PC-3 (cell line): Measurements from ENCODE around the gene ATG16L1. TPM values are rescaled to one million over a fixed set of nuclear protein-coding genes. Genes with fewer than 3 reads are reported as not detected.
A peak's percentile ranks its signal among the peaks of the same experiment; 100 is the strongest.

Experiments
- ATAC-seq: fragments of 200-7000 bp; cut with Tn5 transposase; 2 replicates; pipeline ENCODE4 v1.9.1; 2020; ENCODE audit warnings: mild to moderate bottlenecking, moderate library complexity
- BruUV-seq: library from RNA; stranded (reverse); fragments of 400-500 nt; replicated peaks from 2 replicates; lab custom pipeline; 2021; lab: Mats Ljungman, UMichigan
- CTCF ChIA-PET: fragments of 300-600 bp; sonication (Branson Sonifier 250); formaldehyde crosslinking; loops from one replicate; lab custom pipeline; 2022; ENCODE audit warnings: antibody characterized with exemption; lab: Charles Lee
- POLR2A ChIA-PET: fragments of 300-600 bp; sonication (Branson Sonifier 250); formaldehyde crosslinking; loops from one replicate; lab custom pipeline; 2022; ENCODE audit warnings: antibody characterized with exemption; ENCODE audit not compliant: unreplicated experiment; lab: Charles Lee
- DNase-seq: peaks from one replicate; pipeline ENCODE4 v3.0.0-alpha.2; 2015
- H2AFZ ChIP-seq: fragments of 300-600 bp; sonication (generic); 2 replicates; pipeline ENCODE4 v1.6.0; 2016; ENCODE audit warnings: antibody characterized with exemption, low read length
- H3F3A ChIP-seq: fragments of 300-600 bp; sonication (generic); one replicate; pipeline ENCODE4 v1.6.0; 2017; ENCODE audit warnings: antibody characterized with exemption, low read length, control low read depth, mild to moderate bottlenecking; ENCODE audit not compliant: unreplicated experiment
- H3K27ac ChIP-seq: fragments of 300-600 bp; sonication (generic); 2 replicates; pipeline ENCODE4 v1.5.1; 2016; ENCODE audit warnings: mild to moderate bottlenecking, low read length
- H3K27me3 ChIP-seq: fragments of 300-600 bp; sonication (generic); 2 replicates; pipeline ENCODE4 v1.6.1; 2016; ENCODE audit warnings: low read length, mixed read lengths
- H3K36me3 ChIP-seq: fragments of 300-600 bp; sonication (generic); 2 replicates; pipeline ENCODE4 v1.6.1; 2016; ENCODE audit warnings: low read depth, mixed run types, low read length, mixed read lengths
- H3K4me1 ChIP-seq: fragments of 300-600 bp; sonication (generic); 2 replicates; pipeline ENCODE4 v1.5.1; 2016; ENCODE audit warnings: low read length; ENCODE audit not compliant: insufficient read depth
- H3K4me2 ChIP-seq: fragments of 300-600 bp; sonication (generic); 2 replicates; pipeline ENCODE4 v1.6.0; 2016; ENCODE audit warnings: low read length
- H3K4me3 ChIP-seq: fragments of 300-600 bp; sonication (generic); 2 replicates; pipeline ENCODE4 v1.5.1; 2016; ENCODE audit warnings: mild to moderate bottlenecking, low read length, mixed read lengths
- H3K79me2 ChIP-seq: fragments of 300-600 bp; sonication (generic); 2 replicates; pipeline ENCODE4 v1.6.1; 2017; ENCODE audit warnings: low read length, mixed read lengths
- H3K9ac ChIP-seq: fragments of 300-600 bp; sonication (generic); 2 replicates; pipeline ENCODE4 v1.6.0; 2016; ENCODE audit warnings: mild to moderate bottlenecking, low read length
- H3K9me2 ChIP-seq: fragments of 300-600 bp; sonication (generic); replicated peaks from 2 replicates; pipeline ENCODE4 v1.6.1; 2016; ENCODE audit warnings: mixed run types, low read length, mixed read lengths
- H3K9me3 ChIP-seq: fragments of 300-600 bp; sonication (generic); 2 replicates; pipeline ENCODE4 v1.6.1; 2016; ENCODE audit warnings: low read length, mixed read lengths
- H4K20me1 ChIP-seq: fragments of 300-600 bp; sonication (generic); 2 replicates; pipeline ENCODE4 v1.6.1; 2016; ENCODE audit warnings: low read length, mixed read lengths
- EZH2 ChIP-seq: fragments of 300-600 bp; sonication (generic); IDR thresholded peaks from one replicate; pipeline ENCODE4 v1.6.1; 2017; ENCODE audit warnings: antibody characterized with exemption, mild to moderate bottlenecking, low read length; ENCODE audit not compliant: unreplicated experiment
- EZH2phosphoT487 ChIP-seq: fragments of 300-600 bp; sonication (generic); IDR thresholded peaks from 2 replicates; pipeline ENCODE4 v1.6.1; 2018; ENCODE audit warnings: mild to moderate bottlenecking, antibody characterized with exemption, low read length, borderline replicate concordance
- intact Hi-C: fragments of 100-400 bp; cut with micrococcal nuclease; formaldehyde crosslinking; loops from 2 replicates; pipeline ENCODE4 v1.9.0; 2023
- total RNA-seq: library from RNA; depleted of rRNA; stranded (reverse); fragments of >200 nt; gene quantifications from 2 replicates; pipeline ENCODE4 v1.2.3, GENCODE V29; 2014
- TF ChIP-seq, protein P1 (sequence below): fragments of 300-600 bp; sonication (generic); conservative IDR thresholded peaks from 2 replicates; pipeline ENCODE4 v1.5.1; 2017; ENCODE audit warnings: antibody characterized with exemption, low read depth, mild to moderate bottlenecking, low read length

Gene ATG16L1
- total RNA-seq, 1 experiment from 2014 or later, result 173 TPM

DNA sequence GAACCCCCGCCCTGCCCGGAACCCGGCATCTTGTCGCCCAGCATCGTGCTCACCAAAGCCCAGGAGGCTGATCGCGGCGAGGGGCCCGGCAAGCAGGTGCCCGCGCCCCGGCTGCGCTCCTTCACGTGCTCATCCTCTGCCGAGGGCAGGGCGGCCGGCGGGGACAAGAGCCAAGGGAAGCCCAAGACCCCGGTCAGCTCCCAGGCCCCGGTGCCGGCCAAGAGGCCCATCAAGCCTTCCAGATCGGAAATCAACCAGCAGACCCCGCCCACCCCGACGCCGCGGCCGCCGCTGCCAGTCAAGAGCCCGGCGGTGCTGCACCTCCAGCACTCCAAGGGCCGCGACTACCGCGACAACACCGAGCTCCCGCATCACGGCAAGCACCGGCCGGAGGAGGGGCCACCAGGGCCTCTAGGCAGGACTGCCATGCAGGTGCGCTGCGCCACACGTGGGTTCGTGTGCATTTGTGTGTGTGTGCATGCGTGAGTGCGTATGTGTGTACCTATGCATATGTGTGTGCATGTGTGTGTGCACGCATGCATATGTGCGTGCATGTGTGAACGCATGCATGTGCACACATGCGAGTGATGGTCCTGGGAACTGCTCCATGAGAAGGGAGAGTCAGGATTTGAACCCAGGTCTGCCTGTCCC is 47.1 kb upstream of the ATG16L1 start:
- Histone ChIP-seq H3K36me3 (no peaks in the 10 kb centered on the region), H3K9me3 (no peaks in the 10 kb centered on the region), H3K27ac (no peak overlapping the region), H3K4me3 (no peak overlapping the region), H3K27me3 (no peaks in the 10 kb centered on the region), H3K4me1 (peaks cover 15% of the 10 kb centered on the region), H3K9me2 (no peaks in the 10 kb centered on the region), H3K4me2 (no peak overlapping the region), H4K20me1 (no peaks in the 10 kb centered on the region), H2AFZ (no peak overlapping the region), H3K79me2 (no peaks in the 10 kb centered on the region), H3F3A (no peaks in the 10 kb centered on the region), H3K9ac (no peak overlapping the region)
- DNase-seq (no peak), ATAC-seq (no peak)
- TF ChIP-seq, protein P1, sequence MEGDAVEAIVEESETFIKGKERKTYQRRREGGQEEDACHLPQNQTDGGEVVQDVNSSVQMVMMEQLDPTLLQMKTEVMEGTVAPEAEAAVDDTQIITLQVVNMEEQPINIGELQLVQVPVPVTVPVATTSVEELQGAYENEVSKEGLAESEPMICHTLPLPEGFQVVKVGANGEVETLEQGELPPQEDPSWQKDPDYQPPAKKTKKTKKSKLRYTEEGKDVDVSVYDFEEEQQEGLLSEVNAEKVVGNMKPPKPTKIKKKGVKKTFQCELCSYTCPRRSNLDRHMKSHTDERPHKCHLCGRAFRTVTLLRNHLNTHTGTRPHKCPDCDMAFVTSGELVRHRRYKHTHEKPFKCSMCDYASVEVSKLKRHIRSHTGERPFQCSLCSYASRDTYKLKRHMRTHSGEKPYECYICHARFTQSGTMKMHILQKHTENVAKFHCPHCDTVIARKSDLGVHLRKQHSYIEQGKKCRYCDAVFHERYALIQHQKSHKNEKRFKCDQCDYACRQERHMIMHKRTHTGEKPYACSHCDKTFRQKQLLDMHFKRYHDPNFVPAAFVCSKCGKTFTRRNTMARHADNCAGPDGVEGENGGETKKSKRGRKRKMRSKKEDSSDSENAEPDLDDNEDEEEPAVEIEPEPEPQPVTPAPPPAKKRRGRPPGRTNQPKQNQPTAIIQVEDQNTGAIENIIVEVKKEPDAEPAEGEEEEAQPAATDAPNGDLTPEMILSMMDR, result no peak
- CTCF ChIA-PET, result no interaction called here
- intact Hi-C loops, result no loop called here
- POLR2A ChIA-PET, result no interaction called here
- BruUV-seq, result no TSS peak

DNA sequence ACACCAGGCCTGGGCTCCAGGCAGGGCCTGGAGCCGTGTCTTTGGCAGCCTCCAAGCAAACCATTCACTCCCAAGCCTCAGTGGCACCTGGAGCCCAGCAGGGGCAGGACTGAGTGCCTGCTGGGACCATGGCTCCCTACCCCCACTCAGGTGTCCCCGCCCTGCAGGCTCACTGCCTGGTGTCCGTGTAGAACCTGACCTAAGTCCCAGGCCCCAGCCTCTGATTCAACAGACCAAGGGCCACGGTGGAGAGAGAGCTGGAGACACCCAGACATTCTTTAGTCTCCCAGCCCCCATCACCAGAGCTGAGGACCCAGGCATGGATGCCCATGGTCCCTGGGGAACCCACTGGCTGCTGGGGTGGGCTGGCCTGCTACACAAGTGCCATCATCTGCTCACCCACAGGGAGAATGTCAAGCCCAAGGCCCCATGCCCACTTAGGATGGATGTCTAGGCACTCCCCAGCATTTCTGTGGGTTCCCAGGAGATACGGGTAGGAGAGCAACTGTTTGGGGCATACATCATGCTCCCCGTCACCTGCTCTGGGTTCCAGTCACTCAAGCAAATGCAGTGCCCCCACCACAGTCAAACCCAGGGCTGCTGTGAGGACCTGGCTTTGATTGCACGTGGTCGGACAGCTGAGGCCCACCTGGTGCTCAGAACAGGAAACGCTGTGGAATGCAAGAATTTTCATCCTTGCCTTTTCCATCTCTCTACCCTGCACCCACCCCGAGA is 42.9 kb upstream of the ATG16L1 start:
- no peak for TF ChIP-seq EZH2phosphoT487
- TF ChIP-seq EZH2, result no peak
- TF ChIP-seq, protein P1, result no peak
- Histone ChIP-seq H2AFZ (no peak overlapping the region), H3K4me3 (no peak overlapping the region), H3K27ac (no peak overlapping the region), H3K9me2 (no peaks in the 10 kb centered on the region), H3K27me3 (no peaks in the 10 kb centered on the region), H3K36me3 (no peaks in the 10 kb centered on the region), H3K9ac (no peak overlapping the region), H3K9me3 (no peaks in the 10 kb centered on the region), H3K4me1 (peaks cover 37% of the 10 kb centered on the region), H3F3A (no peaks in the 10 kb centered on the region), H3K4me2 (no peak overlapping the region; the same call in 1 of the 2 replicates), H3K79me2 (no peaks in the 10 kb centered on the region), H4K20me1 (no peaks in the 10 kb centered on the region)
- intact Hi-C loops, result loop anchor here (1.0 kb wide), 1 partner anchor 179 kb away; no protein-coding TSS in a partner anchor
- peak; percentile 7; the same call in 1 of the 2 replicates for ATAC-seq
- peak; percentile 62 for DNase-seq
- ChIA-PET POLR2A (interaction anchor here (0.6 kb wide), 1 partner anchor 297 kb away, joined by 6 read pairs; no protein-coding TSS in a partner anchor), CTCF (interaction anchor here (2.1 kb wide), 1 partner anchor 43 kb away, joined by 5 read pairs; no protein-coding TSS in a partner anchor)
- BruUV-seq, result no TSS peak
